HFFc6 (cell line): ENCODE data around the gene PALM. TPM values are rescaled to one million over a fixed set of nuclear protein-coding genes. Genes with fewer than 3 reads are reported as not detected.

Experiments used
- DNase-seq: peaks from one replicate; pipeline ENCODE4 v3.0.0-alpha.2; 2018
- H3K27ac Mint-ChIP-seq: 2 replicates; pipeline ENCODE4 v1.8.0; 2020; ENCODE audit warnings: mild to moderate bottlenecking, mixed read lengths
- H3K27me3 Mint-ChIP-seq: 2 replicates; pipeline ENCODE4 v1.8.0; 2021; ENCODE audit warnings: mild to moderate bottlenecking, moderate library complexity, mixed read lengths; ENCODE audit not compliant: insufficient read depth
- H3K36me3 Mint-ChIP-seq: 2 replicates; pipeline ENCODE4 v1.8.0; 2021; ENCODE audit warnings: low read depth, mixed read lengths
- H3K4me1 Mint-ChIP-seq: 2 replicates; pipeline ENCODE4 v1.8.0; 2020; ENCODE audit warnings: low read depth, mixed read lengths
- H3K4me3 Mint-ChIP-seq: 2 replicates; pipeline ENCODE4 v1.8.0; 2020; ENCODE audit warnings: mild to moderate bottlenecking, moderate library complexity, mixed read lengths
- H3K9me3 Mint-ChIP-seq: 2 replicates; pipeline ENCODE4 v1.8.0; 2020; ENCODE audit warnings: mild to moderate bottlenecking, mixed read lengths
- total RNA-seq, 6 experiments: library from RNA; stranded (reverse); fragmentation: NEBNext Ultra II Directional; extraction: Animal tissue kit (Norgen Biotek cat#: 25700); gene quantifications; 2 replicates in 1 of 6; 3 replicates in 5 of 6; pipeline ENCODE4 v1.2.3, GENCODE V29; 2021
- TF ChIP-seq, protein P1 (sequence below): fragments of 200-600 bp; sonication (generic); IDR thresholded peaks from 2 replicates; pipeline ENCODE4 v1.5.0; 2021; ENCODE audit warnings: antibody characterized with exemption, mild to moderate bottlenecking

The PALM gene
- total RNA-seq, 6 experiments from 2014 or later = 0.14 to 0.15 TPM; not detected in 4

DNA sequence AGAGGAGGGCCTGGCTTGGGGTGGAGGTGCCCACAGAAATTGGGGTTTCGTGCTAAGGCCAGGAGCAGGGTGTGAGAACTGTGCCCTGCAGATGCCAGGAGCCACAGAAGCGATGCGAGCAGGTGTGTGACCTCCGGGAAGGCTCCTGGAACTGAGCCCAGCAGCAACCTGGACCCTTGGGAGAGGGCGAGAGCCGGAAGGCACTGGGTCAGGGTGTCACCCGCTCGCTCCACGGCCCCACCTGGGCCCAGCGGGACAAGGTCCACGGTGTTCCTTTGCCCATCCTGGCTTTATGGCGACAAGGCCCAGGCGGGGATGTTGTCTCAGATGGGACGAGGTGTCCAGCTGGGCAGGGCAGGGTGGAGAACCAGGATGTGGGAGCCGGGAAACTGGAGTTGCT, 46.3 kb downstream of the PALM start:
- H3K4me3 Mint-ChIP-seq = no peak overlapping the region
- H3K9me3 Mint-ChIP-seq = peaks cover 28% of the 10 kb centered on the region
- no peak overlapping the region for H3K27ac Mint-ChIP-seq
- H3K27me3 Mint-ChIP-seq = peaks cover 5% of the 10 kb centered on the region
- DNase-seq = no peak
- H3K4me1 Mint-ChIP-seq = peaks cover 17% of the 10 kb centered on the region
- TF ChIP-seq, protein P1, sequence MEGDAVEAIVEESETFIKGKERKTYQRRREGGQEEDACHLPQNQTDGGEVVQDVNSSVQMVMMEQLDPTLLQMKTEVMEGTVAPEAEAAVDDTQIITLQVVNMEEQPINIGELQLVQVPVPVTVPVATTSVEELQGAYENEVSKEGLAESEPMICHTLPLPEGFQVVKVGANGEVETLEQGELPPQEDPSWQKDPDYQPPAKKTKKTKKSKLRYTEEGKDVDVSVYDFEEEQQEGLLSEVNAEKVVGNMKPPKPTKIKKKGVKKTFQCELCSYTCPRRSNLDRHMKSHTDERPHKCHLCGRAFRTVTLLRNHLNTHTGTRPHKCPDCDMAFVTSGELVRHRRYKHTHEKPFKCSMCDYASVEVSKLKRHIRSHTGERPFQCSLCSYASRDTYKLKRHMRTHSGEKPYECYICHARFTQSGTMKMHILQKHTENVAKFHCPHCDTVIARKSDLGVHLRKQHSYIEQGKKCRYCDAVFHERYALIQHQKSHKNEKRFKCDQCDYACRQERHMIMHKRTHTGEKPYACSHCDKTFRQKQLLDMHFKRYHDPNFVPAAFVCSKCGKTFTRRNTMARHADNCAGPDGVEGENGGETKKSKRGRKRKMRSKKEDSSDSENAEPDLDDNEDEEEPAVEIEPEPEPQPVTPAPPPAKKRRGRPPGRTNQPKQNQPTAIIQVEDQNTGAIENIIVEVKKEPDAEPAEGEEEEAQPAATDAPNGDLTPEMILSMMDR = no peak
- H3K36me3 Mint-ChIP-seq = peaks cover 12% of the 10 kb centered on the region

DNA sequence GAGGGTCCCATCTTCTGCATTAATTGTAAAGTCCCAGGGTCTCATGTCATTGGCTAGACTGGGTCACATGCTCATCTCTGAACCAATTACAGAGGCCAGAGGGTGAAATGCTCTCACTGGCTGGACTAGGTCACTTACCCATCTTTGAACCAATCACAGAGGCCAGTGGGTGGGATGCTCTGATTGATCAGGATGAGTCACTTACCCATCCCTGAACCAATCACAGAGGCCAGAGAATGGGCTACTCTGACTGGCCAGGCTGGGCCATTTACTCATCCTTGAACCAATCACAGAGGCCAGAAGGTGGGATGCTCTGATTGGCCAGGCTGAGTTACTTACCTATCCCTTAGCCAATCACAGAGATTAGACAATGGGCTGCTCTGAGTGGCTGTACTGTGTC, 47.5 kb downstream of the PALM start:
- TF ChIP-seq, protein P1 = no peak
- Mint-ChIP-seq H3K4me1 (peaks cover 17% of the 10 kb centered on the region), H3K36me3 (peaks cover 12% of the 10 kb centered on the region), H3K9me3 (peaks cover 29% of the 10 kb centered on the region), H3K4me3 (no peak overlapping the region), H3K27me3 (peaks cover 8% of the 10 kb centered on the region), H3K27ac (no peak overlapping the region)
- peak; percentile 52 for DNase-seq

DNA sequence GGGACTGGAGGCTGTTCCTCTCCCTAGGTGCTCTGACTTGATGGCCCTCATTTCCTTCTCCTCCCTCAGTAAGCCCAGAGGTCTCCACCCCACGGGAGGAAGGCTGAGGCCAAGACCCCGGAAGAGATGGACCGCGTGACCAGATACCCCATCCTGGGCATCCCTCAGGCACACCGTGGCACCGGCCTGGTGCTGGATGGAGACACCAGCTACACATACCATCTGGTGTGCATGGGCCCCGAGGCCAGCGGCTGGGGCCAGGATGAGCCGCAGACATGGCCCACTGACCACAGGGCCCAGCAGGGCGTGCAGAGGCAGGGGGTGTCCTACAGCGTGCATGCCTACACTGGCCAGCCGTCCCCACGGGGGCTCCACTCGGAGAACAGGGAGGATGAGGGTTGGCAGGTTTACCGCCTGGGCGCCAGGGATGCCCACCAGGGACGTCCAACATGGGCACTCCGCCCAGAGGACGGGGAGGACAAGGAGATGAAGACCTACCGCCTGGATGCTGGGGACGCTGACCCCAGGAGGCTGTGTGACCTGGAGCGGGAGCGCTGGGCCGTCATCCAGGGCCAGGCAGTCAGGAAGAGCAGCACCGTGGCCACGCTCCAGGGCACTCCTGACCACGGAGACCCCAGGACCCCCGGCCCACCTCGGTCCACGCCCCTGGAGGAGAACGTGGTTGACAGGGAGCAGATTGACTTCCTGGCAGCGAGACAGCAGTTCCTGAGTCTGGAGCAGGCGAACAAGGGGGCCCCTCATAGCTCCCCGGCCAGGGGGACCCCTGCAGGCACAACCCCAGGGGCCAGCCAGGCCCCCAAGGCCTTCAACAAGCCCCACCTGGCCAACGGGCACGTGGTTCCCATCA, 48.3 kb downstream of the PALM start:
- Mint-ChIP-seq H3K9me3 (peaks cover 29% of the 10 kb centered on the region), H3K27me3 (peaks cover 10% of the 10 kb centered on the region), H3K4me3 (no peak overlapping the region), H3K4me1 (peaks cover 9% of the 10 kb centered on the region), H3K27ac (no peak overlapping the region), H3K36me3 (peaks cover 12% of the 10 kb centered on the region)
- DNase-seq = no peak
- TF ChIP-seq, protein P1 = no peak

DNA sequence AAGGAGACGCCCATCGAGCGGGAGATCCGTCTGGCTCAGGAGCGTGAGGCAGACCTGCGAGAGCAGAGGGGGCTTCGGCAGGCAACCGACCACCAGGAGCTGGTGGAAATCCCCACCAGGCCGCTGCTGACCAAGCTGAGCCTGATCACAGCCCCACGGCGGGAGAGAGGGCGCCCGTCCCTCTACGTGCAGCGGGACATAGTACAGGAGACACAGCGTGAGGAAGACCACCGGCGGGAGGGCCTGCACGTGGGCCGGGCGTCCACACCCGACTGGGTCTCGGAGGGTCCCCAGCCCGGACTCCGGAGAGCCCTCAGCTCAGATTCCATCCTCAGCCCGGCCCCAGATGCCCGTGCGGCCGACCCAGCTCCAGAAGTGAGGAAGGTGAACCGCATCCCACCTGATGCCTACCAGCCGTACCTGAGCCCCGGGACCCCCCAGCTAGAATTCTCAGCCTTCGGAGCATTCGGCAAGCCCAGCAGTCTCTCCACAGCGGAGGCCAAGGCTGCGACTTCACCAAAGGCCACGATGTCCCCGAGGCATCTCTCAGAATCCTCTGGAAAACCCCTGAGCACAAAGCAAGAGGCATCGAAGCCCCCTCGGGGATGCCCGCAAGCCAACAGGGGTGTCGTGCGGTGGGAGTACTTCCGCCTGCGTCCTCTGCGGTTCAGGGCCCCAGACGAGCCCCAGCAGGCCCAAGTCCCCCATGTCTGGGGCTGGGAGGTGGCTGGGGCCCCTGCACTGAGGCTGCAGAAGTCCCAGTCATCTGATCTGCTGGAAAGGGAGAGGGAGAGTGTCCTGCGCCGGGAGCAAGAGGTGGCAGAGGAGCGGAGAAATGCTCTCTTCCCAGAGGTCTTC, 49.3 kb downstream of the PALM start:
- Mint-ChIP-seq H3K4me3 (no peak overlapping the region), H3K4me1 (peaks cover 4% of the 10 kb centered on the region), H3K27ac (no peak overlapping the region), H3K9me3 (peaks cover 29% of the 10 kb centered on the region), H3K27me3 (peaks cover 10% of the 10 kb centered on the region), H3K36me3 (peaks cover 12% of the 10 kb centered on the region)
- TF ChIP-seq, protein P1 = no peak
- no peak for DNase-seq

DNA sequence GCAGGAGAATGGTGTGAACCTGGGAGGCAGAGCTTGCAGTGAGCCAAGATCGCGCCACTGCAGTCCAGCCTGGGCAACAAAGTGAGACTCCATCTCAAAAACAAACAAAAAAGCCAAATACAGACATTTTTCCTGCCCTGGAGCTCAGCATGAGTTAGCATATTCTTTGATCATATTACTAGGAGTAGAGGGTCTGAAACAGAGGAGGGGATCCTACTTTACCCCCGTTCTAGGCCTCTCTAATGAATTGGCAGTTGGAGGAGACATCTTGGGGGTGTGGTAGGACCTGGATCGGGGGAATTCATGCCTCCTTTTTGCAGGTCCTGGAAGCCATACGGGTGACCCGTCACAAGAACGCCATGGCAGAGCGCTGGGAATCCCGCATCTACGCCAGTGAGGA, 54.4 kb downstream of the PALM start:
- Mint-ChIP-seq H3K4me3 (no peak overlapping the region), H3K27me3 (peaks cover 10% of the 10 kb centered on the region), H3K36me3 (peaks cover 12% of the 10 kb centered on the region), H3K27ac (no peak overlapping the region), H3K4me1 (no peaks in the 10 kb centered on the region; the same call in 1 of the 2 replicates), H3K9me3 (peaks cover 17% of the 10 kb centered on the region)
- TF ChIP-seq, protein P1 = no peak
- DNase-seq = no peak
